PFSK-1 (cell line): ENCODE data around the gene RMND5A.

Experiments used
- FOXP2 ChIP-seq: optimal IDR thresholded peaks from 2 replicates; pipeline ENCODE3; 2011; ENCODE audit warnings: borderline replicate concordance, control low read depth, inconsistent platforms; ENCODE audit not compliant: insufficient read depth; ENCODE audit errors: extremely low read length, extremely low read depth
- POLR2AphosphoS5 ChIP-seq: IDR thresholded peaks from 2 replicates; pipeline ENCODE4 v1.6.1; 2012; ENCODE audit warnings: low read depth, mild to moderate bottlenecking, control low read depth, low read length, moderate library complexity
- REST ChIP-seq, 2 experiments: IDR thresholded peaks; 2 replicates each; pipeline versions ENCODE4 v1.6.1 to v1.8.0; 2011 to 2012; ENCODE audit warnings: low read depth in 2 of 2, low read length in 2 of 2, control low read depth in 1 of 2, inconsistent platforms in 1 of 2, mild to moderate bottlenecking in 1 of 2, moderate library complexity in 1 of 2; ENCODE audit not compliant: insufficient read depth in 1 of 2
- SIN3A ChIP-seq: IDR thresholded peaks from 2 replicates; pipeline ENCODE4 v1.6.1; 2012; ENCODE audit warnings: mild to moderate bottlenecking, low read length, moderate library complexity, borderline replicate concordance; ENCODE audit not compliant: insufficient read depth
- TAF1 ChIP-seq: IDR thresholded peaks from 2 replicates; pipeline ENCODE4 v1.6.1; 2012; ENCODE audit warnings: low read length, control low read depth, borderline replicate concordance; ENCODE audit not compliant: insufficient read depth

DNA sequence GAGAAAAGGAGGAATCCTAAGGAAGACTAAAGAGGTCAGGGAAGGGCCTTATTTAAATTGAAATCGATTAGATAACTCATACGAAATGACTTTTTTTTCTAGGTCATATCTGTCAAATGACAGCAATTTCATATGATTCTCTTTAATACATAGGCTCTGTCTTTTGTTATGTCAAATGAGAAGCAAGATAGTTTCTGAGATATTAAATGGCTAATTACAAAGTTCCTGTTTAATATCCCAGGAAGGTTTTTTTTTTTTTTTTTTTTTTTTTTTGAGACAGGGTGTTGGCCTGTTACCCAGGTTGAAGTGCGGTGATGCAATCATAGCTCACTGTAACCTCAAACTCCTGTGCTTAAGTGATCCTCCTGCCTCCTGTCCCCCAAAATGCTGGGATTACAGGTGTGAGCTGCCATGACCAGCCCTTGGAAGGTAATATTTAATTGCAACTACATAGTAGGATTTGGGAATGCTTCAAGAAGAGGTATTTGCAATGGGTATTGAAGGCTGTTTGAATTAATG lies 48.0 kb upstream of the RMND5A start:
- TF ChIP-seq TAF1 = no peak
- no peak for TF ChIP-seq POLR2AphosphoS5
- TF ChIP-seq SIN3A = no peak
- no peak for TF ChIP-seq REST (IDR thresholded peaks at IDR 0.05; ENCODE audit: insufficient read depth in 1 of 2, low read depth in 2 of 2, low read length in 2 of 2)
- TF ChIP-seq FOXP2 = no peak
